Activated B cell treated with CpG ODN at 0.5 μM for 24 hours (primary cell): ENCODE data around the gene IDNK. TPM values are rescaled to one million over a fixed set of nuclear protein-coding genes. Genes with fewer than 3 reads are reported as not detected.

ENCODE experiments used
- ATAC-seq: fragments of 200-7000 bp; cut with Tn5 transposase; one replicate; pipeline ENCODE4 v1.10.0; 2021; ENCODE audit warnings: low read depth, mild to moderate bottlenecking, moderate library complexity
- CTCF ChIA-PET: fragments of 350-600 bp; sonication (Branson Sonifier 250); formaldehyde crosslinking; loops from one replicate; lab custom pipeline; 2021; ENCODE audit warnings: antibody characterized with exemption; lab: Charles Lee
- POLR2A ChIA-PET: fragments of 350-600 bp; sonication (Branson Sonifier 250); formaldehyde crosslinking; loops from one replicate; lab custom pipeline; 2021; ENCODE audit warnings: antibody characterized with exemption; lab: Charles Lee
- DNase-seq: peaks from one replicate; pipeline ENCODE4 v3.0.0; 2022
- H3K27ac Mint-ChIP-seq: one replicate; pipeline ENCODE4 v1.8.0; 2020; ENCODE audit warnings: mixed read lengths
- H3K27me3 Mint-ChIP-seq: one replicate; pipeline ENCODE4 v1.8.0; 2021; ENCODE audit warnings: mixed read lengths
- H3K36me3 Mint-ChIP-seq: one replicate; pipeline ENCODE4 v1.8.0; 2021; ENCODE audit warnings: low read depth, mixed read lengths
- H3K4me1 Mint-ChIP-seq: one replicate; pipeline ENCODE4 v1.8.0; 2021; ENCODE audit warnings: mixed read lengths
- H3K4me3 Mint-ChIP-seq: one replicate; pipeline ENCODE4 v1.8.0; 2020; ENCODE audit warnings: mild to moderate bottlenecking, mixed read lengths
- H3K9me3 Mint-ChIP-seq: one replicate; pipeline ENCODE4 v1.8.0; 2020; ENCODE audit warnings: mixed read lengths
- intact Hi-C: fragments of 100-400 bp; cut with micrococcal nuclease; formaldehyde crosslinking; loops from one replicate; pipeline ENCODE4 v1.15.1; 2024
- total RNA-seq: library from RNA; stranded (reverse); gene quantifications from 2 replicates; pipeline ENCODE4 v1.2.3, GENCODE V29; 2022
- TF ChIP-seq, protein P1 (sequence below): fragments of 200-600 bp; IDR thresholded peaks from one replicate; pipeline ENCODE4 v1.8.0; 2022; ENCODE audit warnings: antibody characterized with exemption, mild to moderate bottlenecking

The IDNK gene
- total RNA-seq, 1 donor from 2014 or later = 7.9 TPM

GRCh38 chr9:83677596-83677995, 54.7 kb downstream of the IDNK start:
- ATAC-seq = no peak
- POLR2A ChIA-PET = interaction anchor here (0.6 kb wide), 1 partner anchor 57 kb away, joined by 4 read pairs; no protein-coding TSS in a partner anchor
- TF ChIP-seq, protein P1, sequence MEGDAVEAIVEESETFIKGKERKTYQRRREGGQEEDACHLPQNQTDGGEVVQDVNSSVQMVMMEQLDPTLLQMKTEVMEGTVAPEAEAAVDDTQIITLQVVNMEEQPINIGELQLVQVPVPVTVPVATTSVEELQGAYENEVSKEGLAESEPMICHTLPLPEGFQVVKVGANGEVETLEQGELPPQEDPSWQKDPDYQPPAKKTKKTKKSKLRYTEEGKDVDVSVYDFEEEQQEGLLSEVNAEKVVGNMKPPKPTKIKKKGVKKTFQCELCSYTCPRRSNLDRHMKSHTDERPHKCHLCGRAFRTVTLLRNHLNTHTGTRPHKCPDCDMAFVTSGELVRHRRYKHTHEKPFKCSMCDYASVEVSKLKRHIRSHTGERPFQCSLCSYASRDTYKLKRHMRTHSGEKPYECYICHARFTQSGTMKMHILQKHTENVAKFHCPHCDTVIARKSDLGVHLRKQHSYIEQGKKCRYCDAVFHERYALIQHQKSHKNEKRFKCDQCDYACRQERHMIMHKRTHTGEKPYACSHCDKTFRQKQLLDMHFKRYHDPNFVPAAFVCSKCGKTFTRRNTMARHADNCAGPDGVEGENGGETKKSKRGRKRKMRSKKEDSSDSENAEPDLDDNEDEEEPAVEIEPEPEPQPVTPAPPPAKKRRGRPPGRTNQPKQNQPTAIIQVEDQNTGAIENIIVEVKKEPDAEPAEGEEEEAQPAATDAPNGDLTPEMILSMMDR = no peak
- CTCF ChIA-PET = no interaction called here
- Mint-ChIP-seq H3K27me3 (no peaks in the 10 kb centered on the region), H3K36me3 (peaks cover 85% of the 10 kb centered on the region), H3K4me1 (no peaks in the 10 kb centered on the region), H3K4me3 (no peak overlapping the region), H3K9me3 (no peaks in the 10 kb centered on the region), H3K27ac (no peak overlapping the region)
- DNase-seq = no peak
- intact Hi-C loops = loop anchor here (2.0 kb wide), 1 partner anchor 31 kb away; no protein-coding TSS in a partner anchor

GRCh38 chr9:83680233-83680632, 57.3 kb downstream of the IDNK start:
- peaks cover 72% of the 10 kb centered on the region for H3K36me3 Mint-ChIP-seq
- ChIA-PET POLR2A (interaction anchor here (0.9 kb wide), 1 partner anchor 28 kb away, joined by 3 read pairs; the partner anchor contains the start of gene UBQLN1), CTCF (no interaction called here)
- intact Hi-C loops = no loop called here
- no peaks in the 10 kb centered on the region for H3K4me1 Mint-ChIP-seq
- no peak overlapping the region for H3K27ac Mint-ChIP-seq
- no peaks in the 10 kb centered on the region for H3K27me3 Mint-ChIP-seq
- H3K4me3 Mint-ChIP-seq = no peak overlapping the region
- ATAC-seq (no peak), DNase-seq (no peak)
- TF ChIP-seq, protein P1 = no peak
- H3K9me3 Mint-ChIP-seq = no peaks in the 10 kb centered on the region

DNA sequence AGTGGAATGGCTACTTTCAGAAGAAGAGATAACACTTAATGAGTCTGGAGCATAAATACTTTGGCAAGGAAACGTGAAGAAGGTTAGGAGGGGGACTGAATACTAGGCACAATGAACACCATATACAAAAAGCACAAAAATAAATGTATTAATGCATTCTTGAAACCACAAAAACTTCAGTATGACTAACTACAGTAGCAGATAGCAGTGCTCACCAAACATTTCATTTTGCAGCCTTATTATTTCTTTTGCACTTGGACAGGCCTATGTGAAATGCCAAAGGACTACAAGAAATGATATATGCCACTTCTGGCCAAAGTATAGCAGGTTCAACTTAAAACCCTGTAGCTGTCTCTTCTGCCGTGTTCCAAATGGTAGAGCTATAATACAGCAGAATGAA, 58.5 kb downstream of the IDNK start:
- no peaks in the 10 kb centered on the region for H3K9me3 Mint-ChIP-seq
- peaks cover 4% of the 10 kb centered on the region for H3K4me1 Mint-ChIP-seq
- ChIA-PET CTCF (interaction anchor here (0.7 kb wide), 1 partner anchor 61 kb away, joined by 3 read pairs; no protein-coding TSS in a partner anchor), POLR2A (no interaction called here)
- peaks cover 66% of the 10 kb centered on the region for H3K36me3 Mint-ChIP-seq
- TF ChIP-seq, protein P1 = no peak
- intact Hi-C loops = no loop called here
- H3K27me3 Mint-ChIP-seq = no peaks in the 10 kb centered on the region
- no peak overlapping the region for H3K4me3 Mint-ChIP-seq
- ATAC-seq = no peak
- DNase-seq = no peak
- H3K27ac Mint-ChIP-seq = no peak overlapping the region

DNA sequence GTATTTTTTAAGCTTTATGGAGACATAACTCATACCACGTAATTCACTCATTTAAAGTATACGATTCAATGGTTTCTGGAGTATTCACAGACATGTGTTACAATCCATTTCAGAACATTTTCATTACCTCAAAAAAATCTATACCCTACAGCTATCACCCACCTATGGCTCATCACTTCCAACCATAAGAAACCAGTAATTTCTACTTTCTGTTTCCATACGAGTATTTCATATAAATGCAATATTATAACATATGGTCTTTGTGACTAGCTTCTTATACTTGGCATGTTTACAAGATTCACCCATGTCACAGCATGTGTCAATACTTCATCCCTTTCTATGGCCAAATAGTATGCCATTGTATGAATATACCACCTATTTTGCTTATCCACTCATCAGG, 66.0 kb downstream of the IDNK start:
- Mint-ChIP-seq H3K27ac (no peak overlapping the region), H3K4me3 (no peak overlapping the region), H3K27me3 (no peaks in the 10 kb centered on the region), H3K9me3 (no peaks in the 10 kb centered on the region), H3K36me3 (peaks cover 15% of the 10 kb centered on the region), H3K4me1 (peaks cover 69% of the 10 kb centered on the region)
- CTCF ChIA-PET = interaction anchor here (0.7 kb wide), 1 partner anchor 627 kb away, joined by 5 read pairs; no protein-coding TSS in a partner anchor
- POLR2A ChIA-PET = interaction anchor here (1.6 kb wide), 1 partner anchor 19 kb away, joined by 5 read pairs; the partner anchor contains the start of gene UBQLN1
- ATAC-seq = no peak
- no peak for DNase-seq
- TF ChIP-seq, protein P1 = no peak
- intact Hi-C loops = no loop called here

DNA sequence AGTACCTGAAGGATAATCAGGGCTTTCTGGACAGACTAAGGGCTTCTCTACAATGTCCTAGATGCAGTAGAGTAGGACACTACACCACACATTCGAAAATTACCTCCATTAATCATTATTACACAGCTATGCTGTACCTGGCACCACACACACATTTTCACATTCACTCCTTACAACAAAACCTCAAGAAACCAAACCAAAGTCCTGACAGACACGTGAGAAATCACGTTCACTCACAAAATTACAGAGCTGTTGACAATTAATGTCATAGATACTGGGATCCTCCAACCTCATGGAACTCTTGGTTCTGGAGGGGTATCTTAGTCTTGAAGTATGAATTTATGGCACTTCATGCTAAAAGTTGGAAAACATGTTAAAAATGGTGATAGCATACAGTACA, 68.5 kb downstream of the IDNK start:
- Mint-ChIP-seq H3K9me3 (no peaks in the 10 kb centered on the region), H3K4me3 (no peak overlapping the region), H3K27me3 (no peaks in the 10 kb centered on the region), H3K4me1 (peaks cover 87% of the 10 kb centered on the region), H3K36me3 (peaks cover 8% of the 10 kb centered on the region), H3K27ac (no peak overlapping the region)
- no peak for DNase-seq
- ChIA-PET CTCF (no interaction called here), POLR2A (no interaction called here)
- TF ChIP-seq, protein P1 = no peak
- no peak for ATAC-seq
- intact Hi-C loops = no loop called here

Other genes with a start within 250 kb of the IDNK start
- 0.91 and 1.3 TPM in 2 replicates for gene FRMD3, start 84.7 kb upstream of the IDNK start, total RNA-seq
- gene UBQLN1, start 84.8 kb downstream of the IDNK start, total RNA-seq = 84.4 and 96.8 TPM in 2 replicates
- gene GKAP1, start 194.6 kb downstream of the IDNK start, total RNA-seq = 3.7 and 4.3 TPM in 2 replicates